ENCODE results near the gene AP3B2.

Gene AP3B2

GRCh38 chr15:82689147-82689546, 20.5 kb downstream of the AP3B2 start:
- DNase-seq, result no peak

DNA sequence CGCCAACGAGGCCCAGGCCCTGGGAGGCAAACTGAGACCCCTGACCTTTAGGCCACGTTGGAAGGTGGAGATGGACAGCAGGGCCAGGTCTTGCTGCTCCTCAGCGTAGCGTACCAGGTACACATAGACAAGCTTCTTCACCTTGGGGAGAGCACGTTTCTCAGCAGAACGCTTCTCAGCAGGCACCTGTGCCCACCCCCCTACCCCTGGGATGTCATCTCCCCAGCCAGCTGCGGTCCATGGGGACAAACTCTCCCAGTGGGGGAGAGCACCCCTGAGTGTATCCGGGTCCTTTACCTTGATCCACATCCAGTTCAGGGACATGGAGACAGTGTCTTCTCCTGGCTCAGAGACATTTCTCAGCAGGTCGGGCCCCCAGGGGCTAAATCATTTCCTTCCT, 21.0 kb downstream of the AP3B2 start:
- no peak for DNase-seq

DNA sequence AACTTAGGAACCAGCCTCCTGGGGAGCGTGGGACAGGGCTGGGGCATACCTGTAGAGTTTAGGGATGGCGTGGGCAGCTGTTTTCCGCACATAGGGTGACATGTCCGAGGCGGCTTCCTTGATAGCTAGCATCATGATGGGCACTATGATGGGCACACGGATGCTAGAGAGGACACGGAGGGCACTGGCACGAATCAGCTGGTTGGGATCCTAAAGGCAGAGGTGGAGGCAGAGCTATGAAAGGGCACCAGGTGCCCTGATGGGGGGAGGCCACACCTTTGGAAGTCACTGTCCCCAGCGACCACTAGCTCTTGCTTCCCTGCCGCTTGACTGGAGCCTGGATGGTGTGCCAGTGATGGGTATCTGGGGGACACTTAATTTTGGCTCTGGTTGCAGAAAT, 28.3 kb downstream of the AP3B2 start:
- DNase-seq, result no peak

DNA sequence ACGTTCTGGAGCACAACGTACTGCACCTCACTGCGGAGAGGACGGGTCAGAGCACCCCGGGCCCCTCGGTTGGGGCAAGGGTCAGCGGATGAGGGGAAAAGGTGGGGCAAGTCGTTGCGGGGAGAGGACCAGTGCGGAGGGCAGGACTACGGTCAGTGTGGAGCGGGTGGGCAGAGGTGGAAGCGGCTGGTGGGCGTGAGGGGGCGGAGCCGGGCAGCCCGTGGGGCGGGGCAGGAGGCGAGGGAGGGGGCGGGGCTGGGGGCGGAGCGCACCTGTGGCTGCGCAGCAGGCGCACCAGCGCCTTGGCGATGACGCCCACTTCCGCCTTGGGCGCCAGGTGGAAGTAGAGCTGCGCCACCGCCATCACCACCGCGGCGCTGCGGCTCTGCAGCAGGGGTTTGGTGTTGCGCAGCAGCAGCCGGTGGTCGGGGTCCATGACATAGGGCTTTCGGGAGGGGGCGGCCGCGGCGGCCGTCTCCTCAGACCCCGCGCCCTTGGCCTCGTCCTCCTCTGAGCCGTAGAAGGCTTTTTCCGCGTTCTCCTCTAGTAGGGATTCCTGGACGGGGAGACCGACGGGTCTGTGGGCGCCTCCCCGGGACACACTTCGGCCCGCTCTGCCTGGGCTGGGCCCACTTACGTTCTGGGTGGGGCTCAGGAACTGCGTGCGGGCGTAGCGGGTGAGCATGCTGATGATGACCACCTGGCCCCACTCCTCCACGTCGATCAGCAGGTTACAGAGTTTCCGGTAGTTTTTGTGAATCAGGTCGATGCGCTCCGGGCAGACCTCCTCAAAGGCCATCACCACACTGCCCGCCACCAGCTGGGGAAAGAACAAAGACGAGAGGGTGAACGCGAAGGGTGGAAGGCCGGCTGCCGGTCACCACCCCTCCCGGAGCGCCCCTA, 29.2 kb downstream of the AP3B2 start:
- peak; percentile 25 for DNase-seq

DNA sequence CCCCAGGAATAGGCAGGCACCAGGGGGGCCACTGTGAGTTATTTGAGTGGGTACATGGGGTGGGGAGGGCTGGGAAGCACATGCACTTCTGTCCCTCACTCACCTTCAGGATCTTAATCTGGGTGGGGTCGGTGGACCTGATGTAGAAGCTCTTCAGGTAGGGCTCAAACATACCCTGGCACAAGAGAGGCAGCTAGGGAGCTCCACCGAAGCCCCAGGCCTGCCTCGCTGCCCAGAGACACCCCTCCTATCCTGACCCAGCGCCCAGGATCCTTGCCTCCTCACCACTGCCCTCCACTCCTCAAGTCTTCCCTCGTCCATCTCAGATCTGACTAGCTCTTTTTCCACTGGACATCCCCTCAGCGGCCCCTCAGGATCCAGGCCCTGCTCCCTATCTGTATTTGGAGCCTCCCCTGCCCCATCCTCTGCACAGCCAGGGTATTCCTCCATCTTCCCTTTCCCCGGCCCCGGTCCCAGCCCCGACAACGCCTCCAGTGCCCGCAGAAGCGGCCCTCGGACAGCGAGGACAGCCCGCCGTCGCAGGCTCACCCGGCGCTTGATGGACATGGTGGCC, 30.0 kb downstream of the AP3B2 start:
- no peak for DNase-seq

DNA sequence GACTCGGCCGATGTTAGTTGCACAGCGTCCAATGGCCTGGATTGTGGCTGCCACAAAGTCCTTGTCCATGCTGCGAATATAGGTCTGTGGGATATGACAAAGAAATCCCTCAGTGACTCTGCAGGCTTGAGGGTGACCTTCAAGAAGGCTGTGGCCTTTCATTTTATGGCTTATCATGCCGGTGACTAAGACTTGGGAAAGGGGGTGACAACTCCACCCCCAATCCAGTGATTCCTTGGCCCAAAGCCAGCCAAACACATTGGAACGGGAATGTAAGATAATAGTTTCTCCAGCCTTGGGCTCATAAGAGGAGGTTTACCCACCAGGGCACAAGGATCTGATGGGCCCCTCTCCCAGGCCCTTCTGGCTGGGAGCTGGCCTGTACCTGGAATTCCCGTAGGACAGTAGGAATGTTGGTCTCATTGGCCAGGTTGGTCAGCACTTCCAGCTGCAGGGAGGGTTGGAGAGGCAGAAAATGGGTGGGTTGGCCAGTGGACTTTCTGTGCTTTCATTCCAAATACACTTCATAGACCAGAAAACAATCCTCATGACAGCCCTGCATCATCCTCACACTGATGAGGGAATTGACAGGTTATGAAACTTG, 31.9 kb downstream of the AP3B2 start:
- no peak for DNase-seq

GRCh38 chr15:82674873-82675272, 34.8 kb downstream of the AP3B2 start:
- no peak for DNase-seq

DNA sequence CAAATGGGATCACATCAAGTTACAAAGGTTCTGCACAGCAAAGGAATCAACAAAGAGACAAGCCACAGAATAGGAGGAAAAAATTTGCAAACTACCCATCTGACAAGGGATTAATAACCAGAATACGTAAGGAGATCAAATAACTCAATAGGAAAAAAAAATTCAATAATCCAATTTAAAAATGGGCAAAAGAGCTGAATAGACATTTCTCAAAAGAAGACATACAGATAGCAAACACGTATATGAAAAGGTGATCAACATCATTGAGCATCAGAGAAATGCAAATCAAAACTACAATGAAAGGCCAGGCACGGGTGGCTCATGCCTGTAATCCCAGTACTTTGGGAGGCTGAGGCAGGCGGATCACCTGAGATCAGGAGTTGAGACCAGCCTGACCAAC, 39.0 kb downstream of the AP3B2 start:
- DNase-seq, result no peak

GRCh38 chr15:82666606-82667005, 43.1 kb downstream of the AP3B2 start:
- DNase-seq, result no peak

- DNase-seq, result no peak
Observed at GRCh38 chr15:82664021-82664420, 45.7 kb downstream of the AP3B2 start.

DNA sequence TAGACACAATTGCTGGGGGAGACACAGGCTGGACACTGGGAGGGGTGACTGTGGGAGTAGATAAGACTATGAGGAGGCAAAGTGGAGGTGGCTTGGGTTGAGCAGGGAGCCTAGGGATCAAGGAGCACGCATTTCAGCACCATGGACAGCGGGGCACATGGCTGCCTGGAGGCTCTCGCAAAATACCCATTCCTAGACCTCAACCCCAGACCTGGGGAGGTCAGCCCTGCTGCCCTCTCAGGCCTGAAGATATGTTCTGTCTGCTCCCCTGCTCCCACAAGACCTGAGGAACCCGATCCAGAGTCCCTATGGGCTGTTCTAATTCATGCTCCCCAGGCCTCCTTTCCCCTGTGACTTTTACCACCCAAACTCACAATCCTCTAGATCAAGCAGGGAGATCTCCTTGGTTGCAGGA, 46.5 kb downstream of the AP3B2 start:
- DNase-seq, result no peak

DNA sequence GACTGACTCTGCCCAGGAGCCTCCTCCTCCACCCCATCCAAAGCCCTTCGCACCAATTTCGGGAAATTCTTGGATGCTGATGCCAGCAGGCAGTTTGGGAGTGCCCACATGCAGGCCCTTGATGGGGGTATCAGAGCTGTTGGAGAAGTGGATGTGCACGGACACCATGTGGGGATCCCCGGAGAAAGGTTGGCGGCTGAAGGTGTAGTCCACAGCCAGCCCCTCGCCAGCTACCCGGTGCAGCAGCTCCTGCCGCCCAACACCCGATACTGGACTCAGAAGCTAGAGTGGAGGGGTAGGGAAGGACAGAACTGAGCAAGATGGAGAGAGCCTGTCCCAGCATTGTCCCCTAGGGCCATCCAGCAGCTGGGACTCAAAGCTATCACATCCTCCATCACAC, 47.0 kb downstream of the AP3B2 start:
- no peak for DNase-seq

DNA sequence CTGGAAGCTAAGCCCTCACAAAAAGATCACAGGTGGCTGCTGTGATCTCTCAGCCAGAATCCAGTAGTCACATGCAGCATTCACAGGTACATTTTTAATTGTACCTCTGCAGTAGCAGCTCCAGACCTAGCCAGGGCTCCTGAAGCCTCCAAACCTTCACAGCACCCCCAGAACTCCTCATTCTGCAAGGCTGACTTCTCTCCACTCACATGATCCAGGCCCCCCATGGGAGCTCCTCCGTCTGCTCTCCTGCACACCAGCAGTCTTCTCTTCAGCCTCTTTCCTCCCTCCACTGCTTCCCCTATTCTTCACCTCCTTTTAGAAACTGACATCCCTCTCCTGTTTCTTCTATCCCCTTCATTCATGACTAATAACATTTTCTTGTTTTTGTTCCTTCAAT, 49.3 kb downstream of the AP3B2 start:
- DNase-seq, result no peak

GRCh38 chr15:82656641-82657266, 52.9 kb downstream of the AP3B2 start:
- no peak for DNase-seq

DNA sequence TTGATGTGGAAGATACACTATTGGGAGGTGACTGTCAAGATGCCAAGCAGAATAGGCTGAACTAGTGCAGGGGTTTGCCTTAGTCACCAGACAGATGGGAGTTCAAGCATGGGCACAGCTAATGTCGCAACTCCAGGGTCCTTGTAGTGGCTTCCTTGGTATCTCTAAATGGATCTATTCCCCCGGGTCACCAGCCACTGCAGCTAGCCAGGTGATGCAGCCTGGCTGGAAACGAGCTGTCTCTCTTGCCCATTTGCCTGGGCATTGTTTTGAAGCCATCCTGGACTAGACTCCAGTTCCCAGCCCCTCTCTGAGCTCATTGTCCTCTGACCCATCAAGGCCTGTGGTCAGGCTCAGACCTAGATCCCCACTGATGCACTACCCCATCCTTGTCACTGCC, 54.1 kb downstream of the AP3B2 start:
- no peak for DNase-seq

GRCh38 chr15:82653483-82654168, 56.0 kb downstream of the AP3B2 start:
- DNase-seq, result no peak

DNA sequence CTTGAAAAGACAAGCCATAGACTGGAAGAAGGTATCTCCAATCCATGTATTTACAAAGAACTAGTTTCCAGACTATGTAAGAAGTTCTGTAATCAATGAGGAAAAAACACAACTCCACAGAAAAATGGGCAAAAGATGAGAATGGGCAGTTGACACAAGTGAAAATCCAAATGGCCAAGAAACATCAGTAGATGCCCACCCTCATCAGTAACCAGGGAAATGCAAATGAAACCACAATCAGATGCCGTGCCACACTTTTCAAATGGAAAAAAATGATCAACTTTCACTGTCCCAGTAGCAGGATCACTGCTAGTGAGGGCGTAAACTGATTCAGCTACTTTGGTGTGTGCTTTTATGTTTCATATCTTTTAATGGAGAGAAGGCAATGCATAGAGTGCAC, 58.0 kb downstream of the AP3B2 start:
- no peak for DNase-seq

DNA sequence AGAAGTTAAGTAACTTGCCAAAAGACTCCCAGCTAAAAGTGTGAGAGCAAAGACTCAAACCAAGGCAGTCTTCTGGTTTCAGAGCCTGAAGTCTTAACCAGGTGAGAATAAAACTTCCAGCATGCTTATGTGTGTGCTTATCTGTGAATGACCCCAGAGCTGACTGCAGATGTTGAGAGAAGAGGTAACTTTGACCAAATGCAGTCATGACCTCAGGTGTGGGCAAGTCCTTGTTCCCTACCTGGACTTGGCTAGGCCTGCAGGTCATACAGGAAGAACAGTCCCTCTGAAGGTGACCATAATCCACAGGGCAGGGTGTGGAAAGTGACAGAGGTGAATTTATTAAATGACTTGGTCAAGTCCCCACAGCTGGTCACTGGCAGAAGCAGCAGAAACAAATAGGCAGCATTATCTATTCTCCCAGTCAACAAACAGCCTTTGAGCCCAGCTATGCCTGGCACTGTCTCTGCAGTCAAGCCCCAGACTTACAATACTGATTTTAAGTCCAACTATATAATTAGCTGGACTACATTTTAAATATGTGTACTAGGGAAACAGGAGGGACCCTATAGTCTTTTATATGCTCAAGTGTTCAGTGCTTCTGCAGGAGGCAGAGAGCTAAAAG, 59.5 kb downstream of the AP3B2 start:
- no peak for DNase-seq

DNA sequence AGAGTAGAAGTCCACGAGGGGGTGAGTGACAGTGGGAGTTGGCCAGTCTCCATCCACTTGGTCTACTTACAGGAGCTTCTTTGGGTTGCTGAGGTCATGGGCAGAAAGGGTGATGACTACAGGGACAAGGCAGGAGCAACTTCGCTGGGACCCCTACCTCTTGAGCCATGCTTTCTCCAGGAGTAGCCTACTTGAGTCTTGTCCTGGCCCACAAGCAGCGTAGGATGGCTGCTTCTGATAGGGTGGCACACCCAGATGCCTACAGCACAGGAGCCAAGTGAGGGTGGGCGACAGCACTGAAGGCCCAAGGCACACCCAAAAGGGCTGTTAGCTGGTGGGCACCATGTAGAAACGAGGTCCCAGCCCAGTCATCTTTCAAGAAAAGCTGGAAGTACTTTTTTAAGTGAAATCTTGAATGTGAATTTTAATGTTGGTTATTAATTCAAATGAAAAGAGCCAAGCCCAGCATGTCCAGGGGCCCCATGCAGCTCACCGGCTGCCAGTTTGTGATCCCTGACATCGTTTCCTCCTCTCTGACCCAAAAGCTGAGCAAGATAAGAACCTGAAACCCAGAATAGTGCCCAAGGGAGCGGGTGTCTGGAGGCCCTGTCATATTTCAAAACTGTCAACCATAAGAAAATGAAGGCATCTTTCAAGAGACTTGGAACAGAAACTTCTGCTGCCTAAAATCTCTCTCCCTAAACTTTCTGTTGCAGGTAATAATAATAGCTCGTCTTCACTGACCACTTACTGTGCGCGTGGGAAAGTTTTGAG, 60.3 kb downstream of the AP3B2 start:
- no peak for DNase-seq

DNA sequence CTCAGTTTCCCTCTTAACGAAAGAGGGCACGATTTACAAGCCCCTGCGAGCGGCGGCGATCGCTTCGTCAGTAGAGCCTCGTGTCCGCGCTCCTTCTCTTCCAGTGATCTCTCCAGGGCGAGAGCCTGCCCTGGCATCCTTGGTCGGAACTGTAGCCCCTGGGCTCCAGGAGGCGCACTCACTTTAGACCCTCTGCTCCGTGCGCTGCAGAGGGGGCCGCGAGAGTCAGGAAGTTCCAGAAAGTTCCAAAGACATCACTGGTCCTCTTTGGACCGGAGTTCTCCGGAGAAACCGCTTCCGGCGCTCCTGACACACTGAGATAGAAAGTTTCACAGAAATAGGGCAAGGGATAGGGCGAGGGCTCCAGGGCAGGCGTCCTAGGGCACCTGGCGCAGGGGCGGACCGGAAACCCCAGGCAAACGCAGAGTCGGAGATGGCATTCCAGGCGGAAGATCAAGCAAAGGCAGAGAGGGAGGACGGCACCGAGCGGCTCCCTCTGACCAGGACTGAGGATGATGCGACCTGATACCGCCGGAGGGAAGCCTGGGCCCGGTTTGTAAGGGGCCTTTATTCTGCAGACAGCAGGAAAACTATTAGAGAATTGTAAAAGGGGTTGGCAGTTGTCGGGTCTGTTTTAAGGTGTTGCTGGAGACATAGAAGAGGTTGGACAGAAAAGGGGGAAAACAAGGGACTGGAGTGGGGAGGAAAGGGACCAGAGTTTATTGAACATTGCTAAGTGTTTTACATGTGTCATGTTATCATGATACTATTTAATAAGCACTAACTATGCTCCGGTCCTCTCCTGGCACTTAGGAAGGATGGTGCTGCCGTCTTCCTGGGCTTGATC, 61.2 kb downstream of the AP3B2 start:
- no peak for DNase-seq

- DNase-seq, result no peak
Observed at GRCh38 chr15:82647835-82648256, 61.8 kb downstream of the AP3B2 start.
